SU-DHL-6 (cell line): ENCODE data around the gene WASHC4.
"Not testable (repeated sequence)": the region's sequence is repeated elsewhere in the genome, so short reads cannot be mapped to it uniquely, and the experiment has no call there.

ENCODE experiments used
- CTCF ChIP-seq: fragments of 200-600 bp; sonication (generic); IDR thresholded peaks from one replicate; pipeline ENCODE4 v1.5.1; 2017; ENCODE audit warnings: antibody characterized with exemption, mild to moderate bottlenecking, low read length, moderate library complexity; ENCODE audit not compliant: insufficient read depth, poor library complexity, severe bottlenecking
- EZH2phosphoT487 ChIP-seq: fragments of 200-600 bp; sonication (generic), shearing (Covaris generic); conservative IDR thresholded peaks from 2 replicates; pipeline ENCODE4 v1.6.1; 2018; ENCODE audit warnings: mild to moderate bottlenecking, antibody characterized with exemption, low read length, moderate library complexity, mixed read lengths

- TF ChIP-seq CTCF, EZH2phosphoT487: not testable (repeated sequence)
Observed at GRCh38 chr12:105183976-105184375, 76.4 kb downstream of the WASHC4 start.
